Panc1 (cell line): Measurements from ENCODE around the gene SECTM1.

ENCODE experiments used
- CTCF ChIP-seq: fragments of 450-650 bp; IDR thresholded peaks from 2 replicates; pipeline ENCODE4 v1.5.1; 2017; ENCODE audit warnings: mild to moderate bottlenecking
- POLR2AphosphoS5 ChIP-seq: IDR thresholded peaks from 2 replicates; pipeline ENCODE4 v1.6.1; 2012; ENCODE audit warnings: mild to moderate bottlenecking, low read depth, low read length, moderate library complexity
- SIN3A ChIP-seq: IDR thresholded peaks from 2 replicates; pipeline ENCODE4 v1.6.1; 2012; ENCODE audit warnings: low read depth, mild to moderate bottlenecking, low read length, moderate library complexity, borderline replicate concordance; ENCODE audit not compliant: insufficient read depth
- TCF7L2 ChIP-seq: IDR thresholded peaks from 2 replicates; pipeline ENCODE4 v1.6.1; 2011; ENCODE audit warnings: mild to moderate bottlenecking, low read depth, low read length, inconsistent platforms

DNA sequence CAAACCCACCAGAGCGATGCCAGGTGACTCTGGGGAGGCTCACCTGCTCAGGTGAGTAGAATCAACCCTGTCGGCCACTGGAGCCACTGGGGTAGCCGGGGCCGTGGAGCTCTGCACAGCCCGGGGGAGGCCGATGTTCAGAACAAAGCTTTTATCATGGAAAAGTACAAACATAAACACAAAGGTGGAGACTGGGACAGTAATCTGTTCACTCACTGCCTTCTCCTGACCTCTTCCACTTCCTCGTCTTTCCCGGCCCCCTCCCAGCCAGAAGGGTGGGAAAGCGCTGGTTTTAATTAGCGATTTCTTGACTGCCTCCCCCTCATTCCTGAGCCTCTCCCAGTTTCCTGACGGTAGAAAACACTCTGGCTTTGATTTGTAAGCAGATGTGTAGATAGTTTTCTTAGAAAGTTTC, 15.7 kb upstream of the SECTM1 start:
- no peak for TF ChIP-seq CTCF
- no peak for TF ChIP-seq SIN3A
- TF ChIP-seq POLR2AphosphoS5, result no peak
- no peak for TF ChIP-seq TCF7L2
